ENCODE measurements around the gene ATF7IP.
A peak's percentile ranks its signal among the peaks of the same experiment; 100 is the strongest.

ATF7IP gene

DNA sequence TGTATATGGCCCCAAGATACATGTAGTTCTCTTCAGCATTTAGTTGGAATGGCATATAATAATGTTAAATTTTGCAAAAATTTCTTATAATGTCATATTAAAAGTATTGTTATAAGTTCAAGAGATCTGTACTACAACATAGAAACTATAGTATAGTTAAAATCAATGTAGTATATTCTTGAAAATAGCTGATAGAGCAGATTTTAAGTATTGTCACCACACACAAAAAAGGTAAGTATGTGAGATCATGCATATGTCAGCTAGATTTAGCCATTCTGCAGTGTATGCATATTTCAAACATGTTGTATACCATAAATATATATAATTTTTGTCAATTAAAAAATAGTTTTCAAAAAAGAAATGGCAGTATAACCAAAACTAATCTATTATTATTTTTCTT is 115.7 kb downstream of the ATF7IP start:
- DNase-seq = no peak

DNA sequence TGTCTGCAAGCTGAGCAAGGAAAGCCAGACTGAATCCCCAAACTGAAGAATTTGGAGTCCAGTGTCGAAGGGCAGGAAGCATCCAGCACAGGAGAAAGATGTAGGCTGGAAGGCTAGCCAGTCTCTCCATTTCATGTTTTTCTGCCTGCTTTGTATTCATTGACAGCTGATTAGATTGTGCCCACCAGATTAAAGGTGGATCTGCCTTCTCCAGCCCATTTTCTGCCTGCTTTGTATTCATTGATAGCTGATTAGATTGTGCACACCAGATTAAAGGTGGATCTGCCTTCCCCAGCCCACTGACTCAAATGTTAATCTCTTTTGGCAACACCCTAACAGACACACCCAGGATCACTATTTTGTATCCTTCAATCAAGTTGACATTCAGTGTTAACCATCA is 116.9 kb downstream of the ATF7IP start:
- no peak for DNase-seq

DNA sequence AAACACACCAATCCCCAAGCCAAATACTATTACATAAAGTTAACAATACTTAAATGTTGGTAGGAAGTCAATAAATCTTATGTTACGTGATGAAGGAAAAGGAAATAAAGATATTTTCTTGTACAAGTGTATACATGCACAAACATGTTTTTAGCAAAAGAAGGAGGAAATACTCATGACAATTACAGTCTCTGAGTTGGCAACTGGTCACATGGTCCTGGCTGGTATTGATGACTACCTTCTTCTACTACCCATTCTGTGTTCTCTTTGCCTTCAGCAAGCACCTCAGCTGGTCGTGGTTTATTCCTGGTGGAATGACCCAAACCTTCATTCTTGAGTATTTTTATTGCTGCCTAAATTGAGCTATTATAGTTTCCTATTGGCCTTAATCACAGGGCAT is 117.4 kb downstream of the ATF7IP start:
- DNase-seq = no peak

DNA sequence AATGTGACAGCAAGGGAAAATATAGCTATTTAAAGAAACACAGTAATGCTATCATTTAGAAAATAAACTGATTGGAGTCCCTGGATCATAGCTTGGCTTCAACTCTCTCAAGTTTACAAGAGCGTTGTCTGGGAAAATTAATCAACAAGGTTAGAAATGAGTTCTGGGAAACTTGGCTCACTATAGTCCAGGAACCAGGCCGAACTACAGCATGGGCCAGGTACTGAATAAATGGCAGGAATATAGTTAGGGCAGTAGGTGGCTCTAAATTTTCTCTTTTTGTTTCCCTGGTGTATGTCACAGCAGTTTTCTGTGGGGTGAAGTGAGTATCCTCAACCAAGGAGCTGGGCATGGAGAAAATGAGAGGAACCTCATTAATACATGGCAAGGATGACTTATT is 129.8 kb downstream of the ATF7IP start:
- DNase-seq = no peak

DNA sequence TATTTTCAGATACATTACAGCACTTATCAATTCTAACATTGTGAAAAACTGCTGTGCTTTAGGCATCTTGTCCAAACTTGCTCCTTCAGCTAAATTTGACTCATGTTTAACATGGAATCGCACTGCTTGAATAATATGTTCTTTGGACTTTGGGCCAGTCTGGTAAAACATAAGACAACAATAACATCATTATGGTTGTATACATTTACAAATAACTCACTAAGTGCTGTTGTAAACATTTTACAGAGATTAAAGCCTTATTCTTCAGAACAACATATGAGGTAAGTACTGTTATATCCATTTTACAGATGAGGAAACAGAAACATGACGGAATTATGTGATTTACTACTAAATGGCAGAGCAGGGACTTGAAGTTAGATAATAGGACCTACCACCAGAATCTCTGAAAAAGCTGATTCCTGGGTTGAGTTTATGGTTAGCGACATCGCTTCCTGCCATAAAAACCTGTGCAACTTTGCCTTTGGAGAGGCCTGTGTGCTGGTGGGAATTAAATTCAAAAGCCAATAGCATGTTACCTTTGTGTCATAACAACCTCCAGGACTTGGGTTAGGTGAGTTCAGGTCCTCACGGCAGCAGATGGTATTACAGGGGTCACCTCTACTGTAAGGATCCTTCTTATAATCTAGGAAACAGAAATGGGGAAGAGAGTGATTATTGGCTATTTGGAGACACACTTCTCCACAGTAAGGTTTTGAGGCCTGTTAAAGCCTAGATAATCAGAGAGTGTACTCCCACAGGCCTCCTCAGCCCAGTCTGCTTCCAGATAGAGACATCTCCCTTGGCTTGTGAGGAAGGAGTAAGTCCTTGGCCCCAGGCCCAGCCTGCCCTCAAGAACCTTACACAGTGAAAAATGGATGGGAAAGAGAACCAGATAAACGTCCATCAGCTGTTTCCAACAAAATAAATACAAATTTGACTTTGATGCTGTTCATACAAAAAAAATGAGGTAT is 140.4 kb downstream of the ATF7IP start:
- no peak for DNase-seq

DNA sequence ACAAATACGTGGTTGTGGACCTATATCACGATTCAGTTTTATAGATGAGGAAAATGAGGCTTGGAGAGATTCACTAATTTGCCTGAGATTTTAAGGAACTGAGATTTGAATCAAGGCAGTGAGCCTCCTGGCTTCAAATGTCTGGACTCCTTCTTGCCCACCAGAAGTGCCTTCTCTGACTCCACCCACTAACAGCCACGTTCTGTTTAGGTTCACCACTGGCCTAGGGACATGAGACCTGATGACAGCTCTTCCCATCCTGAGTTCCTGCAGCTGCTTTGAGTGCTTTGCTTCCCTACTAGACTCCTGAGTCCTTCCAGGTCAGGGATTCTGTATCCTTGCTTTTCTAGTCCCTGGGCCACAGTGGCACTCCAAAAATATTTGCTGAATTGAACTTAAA is 145.1 kb downstream of the ATF7IP start:
- DNase-seq = no peak

DNA sequence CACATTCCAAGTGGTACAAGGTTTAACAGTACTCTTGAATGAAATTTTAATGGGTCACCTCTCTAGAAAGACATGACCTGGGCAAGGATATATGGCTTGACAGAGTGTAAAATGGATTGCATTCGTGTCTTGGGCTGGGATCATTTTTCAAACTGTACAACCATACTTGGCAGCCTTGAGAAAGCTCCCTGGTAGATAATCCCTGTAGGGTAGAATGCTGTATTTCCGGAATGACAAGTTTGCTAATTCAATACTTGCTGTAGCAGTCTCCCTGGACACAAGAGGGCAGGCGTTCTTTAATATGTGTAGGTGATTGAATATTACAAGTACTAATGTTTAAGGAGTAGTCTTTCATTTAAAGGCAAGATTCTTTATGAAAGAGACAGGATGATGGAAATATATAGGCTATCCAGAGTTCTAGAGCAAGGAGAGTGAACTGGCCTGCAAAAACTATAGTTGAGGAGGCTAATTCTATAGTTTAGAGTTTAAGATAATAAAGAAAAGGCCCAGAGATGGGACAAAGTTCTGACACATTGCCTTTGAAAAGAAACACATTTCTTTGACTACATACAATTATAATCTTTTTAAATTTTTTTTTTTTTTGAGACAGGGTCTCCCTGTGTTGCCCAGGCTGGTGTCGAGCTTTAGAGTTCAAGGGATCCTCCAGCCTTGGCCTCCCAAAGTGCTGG is 148.8 kb downstream of the ATF7IP start:
- DNase-seq = peak; percentile 23 to 68 (median 56)

DNA sequence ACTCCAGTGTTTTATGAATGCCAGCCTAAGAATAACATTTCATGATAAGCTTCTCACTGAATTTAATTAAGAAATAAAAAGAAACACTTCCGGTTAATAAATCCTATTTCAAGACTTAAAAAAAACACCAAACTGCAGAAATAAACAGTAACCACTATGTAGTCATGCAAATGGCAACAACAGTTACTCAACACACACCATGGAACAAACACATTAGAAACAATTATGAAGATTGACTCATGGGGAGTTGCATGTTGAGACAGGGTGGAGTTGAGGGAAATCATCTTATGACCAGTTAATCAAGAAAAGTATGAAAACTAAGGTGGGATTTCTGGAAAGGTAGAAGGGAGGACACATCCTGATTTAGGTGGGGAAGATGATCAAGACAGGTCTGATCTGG is 149.5 kb downstream of the ATF7IP start:
- DNase-seq = peak in 2 of 4 experiments; percentile 2 to 18

DNA sequence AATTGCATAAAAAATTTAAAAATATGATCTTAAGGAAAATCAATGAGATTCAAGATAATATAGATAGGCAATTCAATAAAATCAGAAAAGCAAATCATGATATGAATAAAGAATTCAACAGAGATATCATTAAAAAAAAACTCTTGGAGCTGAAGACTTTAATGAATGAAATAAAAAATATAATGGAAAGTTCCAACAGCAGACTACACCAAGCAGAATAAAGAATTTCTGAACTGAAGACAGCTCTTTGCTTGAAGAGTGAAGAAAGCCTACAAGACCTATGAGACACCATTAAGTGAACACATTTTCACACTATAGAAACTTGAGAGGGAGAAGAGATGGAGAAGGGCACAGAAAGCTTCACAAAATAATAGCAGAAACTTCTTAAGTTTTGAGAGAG is 156.3 kb downstream of the ATF7IP start:
- no peak for DNase-seq

DNA sequence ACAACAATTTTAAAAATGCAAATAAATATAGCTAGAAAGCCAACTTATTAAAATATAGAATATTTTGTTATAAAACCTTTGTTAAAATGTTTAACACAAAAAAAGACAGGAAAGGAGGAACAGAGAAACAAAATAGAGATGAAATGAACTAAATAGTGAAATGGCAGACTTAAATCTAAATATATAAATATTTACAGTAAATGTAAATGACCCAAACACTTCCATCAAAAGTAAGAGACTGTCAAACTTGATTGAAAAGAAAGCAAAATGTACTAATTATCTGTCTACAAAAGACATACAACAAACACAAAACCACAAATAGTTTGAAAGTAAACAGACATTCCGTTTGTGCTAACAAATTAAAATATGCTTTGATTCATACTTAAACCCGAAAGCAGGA is 160.5 kb downstream of the ATF7IP start:
- DNase-seq = no peak

DNA sequence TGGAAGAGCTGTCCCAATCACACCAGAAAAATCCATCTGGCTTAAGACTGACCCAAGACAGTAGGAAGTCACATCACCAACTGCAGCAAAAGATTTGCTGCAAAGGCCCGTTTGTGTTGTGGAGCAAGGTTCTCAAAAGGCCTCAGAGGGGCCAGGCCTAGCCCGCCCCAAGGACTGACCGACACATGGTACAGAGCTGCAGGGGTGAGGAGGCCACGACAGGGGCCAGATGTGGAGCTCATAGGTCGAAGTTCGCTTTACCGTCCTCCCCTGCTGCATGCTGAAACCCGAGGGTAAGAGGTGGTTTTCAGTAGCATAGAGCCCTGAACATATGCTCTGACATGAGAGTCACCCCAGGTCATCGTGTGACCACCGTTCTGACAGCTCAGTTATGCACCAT is 166.7 kb downstream of the ATF7IP start:
- no peak for DNase-seq

DNA sequence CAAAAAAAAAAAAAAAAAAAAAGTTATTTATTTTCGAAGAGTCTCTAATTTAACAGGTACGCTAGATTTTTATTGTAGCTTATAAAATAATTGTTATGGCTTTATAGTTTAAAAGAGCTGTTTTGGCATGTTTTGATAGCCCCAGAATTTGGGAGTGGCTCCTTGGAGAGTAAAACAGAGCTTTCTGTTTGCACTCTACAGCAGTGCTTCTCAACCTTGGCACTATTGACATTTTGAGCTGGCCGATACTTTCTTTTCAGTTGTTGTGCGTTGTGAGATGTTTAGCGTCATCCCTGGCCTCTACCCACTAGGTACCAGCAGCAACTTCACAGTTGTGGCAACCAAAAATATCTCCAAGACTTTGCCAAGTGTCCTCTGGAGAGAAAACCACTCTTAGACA is 171.6 kb downstream of the ATF7IP start:
- no peak for DNase-seq

DNA sequence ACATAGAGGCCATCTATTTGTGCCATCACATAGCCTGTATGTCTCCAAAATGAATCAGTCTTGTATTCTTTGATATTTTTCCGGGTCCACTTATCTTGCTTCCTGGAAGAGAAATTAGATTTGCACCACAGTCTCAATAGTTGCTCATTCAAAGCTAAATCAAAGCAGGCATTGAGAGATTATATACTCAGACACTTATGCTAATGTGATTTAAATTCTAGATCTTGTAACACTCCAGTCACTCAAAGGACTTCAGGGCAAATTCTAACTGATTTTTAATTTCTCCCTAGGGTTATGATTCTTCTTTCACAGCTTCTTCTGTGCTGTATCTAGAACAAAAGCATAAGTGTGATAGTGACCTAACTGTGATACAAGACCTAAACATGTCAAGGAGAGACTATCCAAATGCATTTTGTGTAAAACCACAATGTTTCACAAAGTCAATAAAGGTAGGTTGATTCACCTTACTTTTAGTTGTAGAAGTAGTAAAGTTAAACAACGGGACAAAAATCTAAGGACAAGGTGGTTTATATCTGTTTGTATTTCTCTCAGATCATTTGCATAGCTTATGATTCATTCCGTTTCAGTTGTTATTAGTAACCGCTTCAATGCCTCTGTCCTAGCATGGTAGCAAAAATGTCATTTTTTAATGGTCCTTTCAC is 175.4 kb downstream of the ATF7IP start:
- DNase-seq = no peak

DNA sequence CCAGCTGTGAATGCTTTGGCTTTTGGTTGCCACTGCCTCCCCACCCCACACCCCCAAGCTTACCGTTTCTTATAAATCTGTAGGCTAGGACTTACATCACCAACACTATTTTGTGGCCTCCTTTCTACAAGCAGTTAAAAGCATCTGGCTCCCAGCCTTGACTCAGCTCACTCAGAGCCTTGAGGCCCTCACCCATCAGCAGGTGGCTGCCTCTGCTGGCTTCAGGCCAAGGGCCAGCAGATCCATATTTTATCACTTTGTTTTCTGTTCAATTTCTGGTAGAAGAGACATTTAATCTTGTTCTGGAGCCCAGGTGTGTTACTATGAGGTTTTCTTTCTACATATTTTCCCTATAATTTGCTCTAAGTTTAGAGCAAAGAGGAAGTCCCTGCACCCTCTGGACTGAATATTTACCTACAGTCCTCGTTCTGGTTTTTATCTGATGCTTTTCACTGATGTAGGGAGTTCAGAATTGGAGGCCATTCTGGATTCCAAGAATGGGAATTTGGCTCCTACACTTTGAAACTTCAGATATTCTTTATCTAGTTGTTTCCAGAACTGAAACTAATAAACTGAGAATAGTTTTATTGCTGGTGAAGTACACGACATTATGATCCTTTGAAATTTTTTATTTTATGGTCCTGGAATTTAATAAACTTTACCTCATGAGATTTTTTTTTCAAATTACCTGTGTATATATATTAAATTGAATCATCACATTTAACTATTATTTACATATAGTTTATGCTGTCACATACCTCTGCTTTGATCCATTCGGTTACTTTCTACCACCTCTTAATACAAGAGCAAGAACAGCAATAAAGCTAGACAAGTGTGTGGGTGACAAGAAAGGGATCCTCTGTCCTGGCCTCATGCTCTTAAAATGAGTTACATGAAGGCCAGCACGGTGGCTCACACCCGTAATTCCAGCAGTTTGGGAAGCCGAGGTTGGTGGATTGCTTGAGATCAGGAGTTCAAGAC is 180.0 kb downstream of the ATF7IP start:
- no peak for DNase-seq

DNA sequence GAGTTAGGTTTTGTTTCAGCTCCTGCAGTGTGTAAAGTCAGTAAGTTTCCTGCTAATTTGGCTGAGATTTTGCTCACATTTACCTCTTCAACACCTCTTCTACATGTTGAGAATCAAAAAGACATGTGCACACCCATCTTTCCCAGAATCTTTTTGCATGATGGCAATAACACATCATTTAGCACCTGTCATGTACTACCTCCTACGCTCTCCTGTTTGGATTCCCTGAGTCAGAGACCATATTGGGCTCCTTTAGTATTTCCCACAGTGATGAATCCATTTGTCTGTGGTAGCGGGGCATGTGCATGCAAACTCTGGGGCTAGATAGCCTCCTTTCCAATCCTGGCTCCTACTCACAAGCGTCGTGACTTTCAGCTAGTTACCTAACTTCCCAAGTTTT is 182.1 kb downstream of the ATF7IP start:
- DNase-seq = no peak

DNA sequence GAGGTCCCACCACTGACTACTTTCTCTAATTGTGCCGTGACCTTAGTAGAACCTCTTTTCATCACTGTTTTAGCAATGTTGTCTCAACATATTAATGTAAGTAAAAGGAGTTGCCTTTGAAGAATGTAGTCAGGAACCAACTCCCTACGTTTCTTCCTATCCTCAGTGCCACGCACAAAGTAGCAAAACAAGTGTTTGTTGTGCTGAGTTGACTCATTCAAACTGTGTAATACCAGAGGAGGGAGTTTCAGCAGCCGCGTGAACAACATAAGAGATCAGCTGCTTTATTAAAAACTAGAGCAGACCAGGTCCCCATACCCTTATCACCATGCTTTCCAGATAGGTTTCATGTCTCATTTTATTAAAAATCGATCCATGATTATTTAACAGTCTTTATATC is 183.1 kb downstream of the ATF7IP start:
- no peak for DNase-seq

Data from suppressor macrophage (primary cell).